HG02970 (cell line): ENCODE measurements around the gene MAMDC2.

ENCODE experiments used
- ATAC-seq: cut with Tn5 transposase; IDR thresholded peaks from one replicate; pipeline ENCODE4 v1.9.1; 2021; ENCODE audit warnings: mild to moderate bottlenecking, moderate library complexity, moderate number of reproducible peaks; ENCODE audit not compliant: unreplicated experiment, low FRiP score

Gene MAMDC2, protein sequence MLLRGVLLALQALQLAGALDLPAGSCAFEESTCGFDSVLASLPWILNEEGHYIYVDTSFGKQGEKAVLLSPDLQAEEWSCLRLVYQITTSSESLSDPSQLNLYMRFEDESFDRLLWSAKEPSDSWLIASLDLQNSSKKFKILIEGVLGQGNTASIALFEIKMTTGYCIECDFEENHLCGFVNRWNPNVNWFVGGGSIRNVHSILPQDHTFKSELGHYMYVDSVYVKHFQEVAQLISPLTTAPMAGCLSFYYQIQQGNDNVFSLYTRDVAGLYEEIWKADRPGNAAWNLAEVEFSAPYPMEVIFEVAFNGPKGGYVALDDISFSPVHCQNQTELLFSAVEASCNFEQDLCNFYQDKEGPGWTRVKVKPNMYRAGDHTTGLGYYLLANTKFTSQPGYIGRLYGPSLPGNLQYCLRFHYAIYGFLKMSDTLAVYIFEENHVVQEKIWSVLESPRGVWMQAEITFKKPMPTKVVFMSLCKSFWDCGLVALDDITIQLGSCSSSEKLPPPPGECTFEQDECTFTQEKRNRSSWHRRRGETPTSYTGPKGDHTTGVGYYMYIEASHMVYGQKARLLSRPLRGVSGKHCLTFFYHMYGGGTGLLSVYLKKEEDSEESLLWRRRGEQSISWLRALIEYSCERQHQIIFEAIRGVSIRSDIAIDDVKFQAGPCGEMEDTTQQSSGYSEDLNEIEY

DNA sequence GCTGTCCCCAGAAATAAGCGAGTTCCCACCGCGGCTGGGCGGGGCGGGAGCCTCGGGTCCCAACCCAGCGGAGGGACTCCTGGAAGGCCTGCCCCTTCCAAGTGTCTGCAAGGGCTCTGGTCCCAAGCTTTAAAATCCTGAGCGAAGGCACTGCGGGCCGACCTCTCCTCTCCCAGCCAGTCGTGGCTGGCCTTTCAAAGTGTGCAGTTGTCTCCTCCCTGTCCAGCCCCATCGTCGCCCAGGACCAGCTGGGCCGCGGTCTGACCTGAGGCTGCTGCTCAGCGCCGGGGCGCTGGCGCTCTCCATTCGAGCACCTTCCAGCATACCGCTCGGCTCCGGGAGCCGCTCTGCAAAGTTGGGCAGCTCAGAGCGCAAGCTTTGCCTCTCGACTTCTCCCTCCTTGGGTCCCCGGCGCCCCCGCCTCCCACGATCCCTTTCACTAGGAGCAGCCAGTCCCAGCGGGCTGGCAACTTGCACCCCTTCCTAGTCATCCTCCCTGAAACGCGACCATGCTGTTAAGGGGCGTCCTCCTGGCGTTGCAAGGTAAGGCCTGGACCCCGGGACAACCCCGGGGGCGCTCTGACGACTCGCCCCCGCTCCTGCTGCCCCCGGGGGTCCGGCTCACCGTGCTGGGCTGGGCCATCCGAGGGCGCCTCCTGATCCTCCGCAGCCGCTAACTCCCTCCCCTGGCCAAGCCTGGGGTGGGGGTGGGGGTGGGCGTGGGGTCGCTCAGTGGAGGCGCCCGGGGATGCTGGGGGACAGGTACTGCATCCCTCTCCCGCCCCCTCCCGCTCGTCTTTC lies at the start of gene MAMDC2:
Gene MAMDC2 (plus strand): TSS at position 160 of the 801 bp plus-strand sequence. CDS start 350 bp downstream, at position 510.
- ATAC-seq: no peak

DNA sequence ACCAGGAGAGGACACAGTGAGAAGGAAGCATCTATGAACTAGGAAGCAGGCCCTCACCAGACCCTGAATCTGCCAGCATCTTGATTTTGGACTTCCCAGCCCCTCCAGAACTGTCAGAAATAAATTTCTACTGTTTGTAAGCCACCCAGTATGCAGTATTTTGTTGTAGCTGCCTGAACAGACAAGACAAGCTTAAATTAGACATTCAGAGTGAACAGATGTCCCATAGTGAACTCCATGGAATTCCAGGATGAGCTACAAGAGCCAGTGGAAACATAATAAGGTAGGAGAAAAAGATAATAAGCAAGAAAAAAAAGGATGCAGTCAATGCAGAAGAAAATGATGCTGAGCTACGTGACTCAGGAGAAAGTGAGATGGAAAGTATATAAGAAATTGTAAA lies 47.8 kb upstream of the MAMDC2 start:
- ATAC-seq: no peak

DNA sequence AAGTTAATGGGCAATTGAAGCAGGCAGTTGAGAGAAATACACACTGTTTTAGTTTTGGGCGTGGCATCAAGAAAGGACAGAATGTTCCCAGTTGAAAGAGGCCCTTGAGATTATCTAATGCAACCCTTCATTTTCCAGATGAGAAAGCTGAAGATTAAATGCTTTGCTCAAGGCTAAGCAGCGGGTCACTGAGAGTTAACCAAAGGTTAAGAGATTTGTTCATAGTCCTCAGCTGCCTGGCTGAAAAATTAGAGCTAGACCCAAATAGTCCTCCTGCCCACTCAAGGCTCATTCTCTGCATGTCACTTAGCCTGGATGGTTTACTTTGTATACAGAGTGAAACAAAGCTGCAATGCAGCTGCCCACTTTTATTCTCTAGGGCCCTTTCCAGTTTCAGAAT lies 46.7 kb upstream of the MAMDC2 start:
- ATAC-seq: no peak

DNA sequence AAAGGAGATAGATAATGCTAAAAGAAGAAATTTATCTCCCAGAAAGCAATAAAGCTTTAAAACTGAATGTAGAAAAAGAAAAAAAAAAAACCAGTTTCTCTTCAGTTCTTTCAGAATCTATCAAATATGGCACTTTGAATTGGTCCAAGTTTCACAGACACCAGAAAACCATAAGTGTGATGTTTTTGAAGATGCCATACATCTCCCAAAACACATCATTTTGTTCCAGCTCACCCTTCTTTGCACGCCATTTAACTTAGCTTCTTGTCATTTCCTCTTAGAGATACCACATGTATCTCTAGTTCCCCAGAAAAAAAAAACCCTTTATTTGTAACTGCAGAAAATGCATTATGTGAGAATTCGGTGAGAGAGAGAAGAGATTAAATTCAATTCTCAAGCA lies 46.1 kb upstream of the MAMDC2 start:
- ATAC-seq: no peak

DNA sequence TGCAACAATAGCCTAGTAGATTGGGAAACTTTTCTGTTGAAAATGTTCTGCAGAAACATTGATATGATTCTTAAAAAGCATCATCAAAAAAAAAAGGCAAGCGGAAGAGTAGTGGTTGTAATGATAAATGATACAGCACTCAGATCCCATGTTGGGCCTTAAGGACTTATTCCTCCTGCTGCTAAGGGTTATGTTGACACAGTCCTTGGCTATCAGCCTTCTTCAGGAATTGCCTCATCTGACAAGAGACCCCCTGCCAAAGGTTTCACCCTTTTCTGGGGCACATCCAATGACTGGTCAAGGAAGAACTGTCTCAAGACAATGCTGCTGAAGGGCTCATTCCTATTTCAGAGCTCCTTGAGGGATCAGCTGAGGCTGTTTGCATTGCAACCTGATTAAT lies 44.3 kb upstream of the MAMDC2 start:
- no peak for ATAC-seq

DNA sequence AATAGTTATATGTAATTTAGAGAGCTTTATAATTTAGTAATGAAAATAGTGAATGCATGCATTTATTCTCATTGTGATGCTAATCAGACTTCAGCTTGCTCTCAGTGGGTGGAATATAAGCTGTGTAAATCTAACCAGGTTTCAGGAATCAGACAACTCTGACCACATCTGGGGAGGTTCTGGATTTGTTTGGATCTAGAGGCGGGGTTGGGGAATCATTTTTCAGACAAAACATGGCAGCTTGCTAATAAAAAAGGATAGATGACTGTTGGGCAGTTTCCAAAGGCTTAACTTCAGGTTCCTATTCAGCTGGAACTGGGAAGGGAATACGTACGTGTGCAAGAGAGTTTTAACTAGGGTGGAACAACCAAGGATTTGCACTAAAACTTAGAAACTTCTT lies 43.2 kb upstream of the MAMDC2 start:
- ATAC-seq: no peak

DNA sequence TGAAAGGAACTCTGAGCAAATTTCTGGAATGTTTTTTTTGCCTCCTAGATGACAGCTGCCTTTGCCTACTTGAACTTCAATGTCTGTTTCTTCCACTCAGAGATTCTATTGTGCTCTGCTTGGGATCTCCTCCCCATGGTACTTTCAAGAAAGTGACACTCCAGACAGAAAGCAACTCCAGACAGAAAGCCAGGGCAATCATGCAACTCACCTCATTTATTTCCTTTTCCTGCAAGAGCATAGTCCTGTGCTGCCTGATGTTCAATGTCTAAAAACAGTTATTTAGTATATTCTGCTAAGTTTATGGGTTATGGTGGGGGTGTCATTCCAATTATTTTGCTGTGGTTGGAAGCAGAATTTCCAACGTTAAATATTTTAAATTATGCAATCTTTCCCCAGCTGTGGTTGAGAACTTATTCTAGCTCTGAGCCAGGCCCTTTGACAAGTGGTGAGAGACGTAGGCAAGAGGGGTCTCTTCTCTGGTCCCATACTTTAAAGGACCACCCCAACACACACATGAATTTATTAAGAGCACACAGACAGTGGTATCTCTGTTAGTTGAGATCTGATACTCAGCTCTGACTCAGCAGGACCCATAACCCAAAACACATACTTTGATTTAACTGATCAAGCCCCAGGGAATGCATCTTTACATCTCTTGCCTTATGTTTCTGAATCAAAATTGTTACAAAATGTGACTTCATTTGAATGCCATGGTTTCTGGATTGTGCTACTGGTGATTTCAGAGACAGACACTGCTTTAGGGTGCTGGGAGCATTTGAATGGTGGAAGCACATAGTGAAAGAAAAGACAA lies 39.5 kb upstream of the MAMDC2 start:
- no peak for ATAC-seq

DNA sequence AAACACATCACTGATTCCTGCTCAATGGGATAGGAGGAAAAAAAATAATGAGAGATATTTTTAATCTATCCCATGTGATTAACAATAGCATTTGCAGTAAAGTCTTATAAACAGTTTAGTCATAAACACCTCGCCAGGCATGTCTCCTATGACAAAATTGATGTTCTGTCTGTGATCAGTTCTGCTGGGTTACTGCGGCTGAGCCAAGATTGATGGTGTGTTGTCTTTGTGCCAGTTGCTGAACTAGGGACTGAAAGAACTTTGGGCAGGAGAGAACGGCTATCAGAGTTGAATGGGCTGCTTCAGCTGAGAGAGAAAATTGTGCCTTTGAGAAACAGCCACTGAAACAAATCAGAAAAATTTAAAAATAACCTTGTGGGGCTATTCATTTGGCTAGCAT lies 37.3 kb upstream of the MAMDC2 start:
- ATAC-seq: no peak

DNA sequence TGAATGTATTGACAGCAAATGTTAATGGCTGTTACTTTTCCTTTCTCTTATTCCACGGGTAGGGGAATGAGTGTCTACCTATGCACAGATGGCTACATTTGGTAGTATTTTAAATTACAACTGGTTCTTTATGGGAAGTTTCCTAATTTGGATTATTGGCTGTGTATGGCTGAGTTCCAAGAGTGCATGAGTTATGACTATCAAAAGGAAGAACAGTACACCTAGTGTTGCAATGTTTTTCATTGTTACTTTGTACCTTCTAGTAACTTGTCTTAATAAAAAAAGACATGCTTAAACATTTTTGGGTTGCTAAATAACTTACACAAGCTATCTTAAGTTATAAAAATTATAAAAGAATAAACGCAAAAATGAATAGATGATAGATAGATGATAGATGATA lies 35.8 kb upstream of the MAMDC2 start:
- no peak for ATAC-seq

DNA sequence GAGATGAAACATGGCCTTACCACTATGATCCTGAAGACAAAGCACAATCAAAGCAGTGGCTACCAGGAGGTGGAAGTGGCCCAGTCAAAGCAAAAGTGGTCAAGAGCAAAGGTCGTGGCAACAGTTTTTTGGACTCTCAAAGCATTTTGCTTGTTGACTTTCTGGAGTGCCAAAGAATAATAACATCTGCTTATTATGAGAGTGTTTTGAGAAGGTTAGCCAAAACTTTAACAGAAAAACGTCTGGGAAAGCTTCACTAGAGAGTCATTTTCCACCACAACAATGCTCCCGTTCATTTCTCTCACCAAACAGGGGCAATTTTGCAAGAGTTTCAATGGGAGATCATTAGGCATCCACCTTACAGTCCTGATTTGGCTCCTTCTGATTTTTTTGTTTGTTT lies 33.6 kb upstream of the MAMDC2 start:
- ATAC-seq: no peak

DNA sequence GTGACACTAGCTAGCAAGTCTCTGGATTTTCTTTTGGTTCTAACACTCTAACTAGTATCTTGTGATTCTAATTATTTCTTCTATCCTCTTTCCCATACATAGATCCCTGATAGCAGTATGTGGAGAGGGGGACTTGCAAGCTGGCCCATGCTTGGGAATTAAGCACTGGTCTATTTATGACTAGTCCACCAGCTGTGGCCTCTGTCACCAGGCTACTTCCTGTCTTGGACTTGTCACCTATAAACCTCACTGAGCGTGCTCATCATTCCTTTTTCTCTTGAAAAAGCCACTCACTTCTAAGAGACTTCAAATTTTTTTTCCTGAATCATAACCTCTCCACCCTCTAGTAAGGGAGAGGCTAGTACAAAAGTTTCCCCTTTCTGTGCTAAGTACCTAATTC lies 32.3 kb upstream of the MAMDC2 start:
- ATAC-seq: no peak

DNA sequence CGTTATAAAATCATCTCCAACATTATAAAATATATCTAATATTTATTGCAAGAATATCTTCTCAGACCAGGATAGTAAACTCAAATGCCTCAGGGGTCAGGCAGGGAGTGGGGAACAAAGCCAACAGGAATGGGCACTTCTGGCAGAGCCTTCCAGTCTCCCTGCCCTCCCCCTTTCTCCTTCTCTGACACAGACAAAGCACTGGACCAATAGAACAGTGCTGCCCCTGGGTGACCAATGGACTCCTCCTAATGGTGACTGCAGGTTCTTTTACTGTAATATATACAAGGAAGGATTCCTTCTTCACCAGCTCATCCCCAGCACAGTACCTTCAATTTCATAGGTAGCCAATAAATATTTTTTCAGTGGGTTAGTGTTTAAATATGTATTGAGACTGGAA lies 31.1 kb upstream of the MAMDC2 start:
- no peak for ATAC-seq

DNA sequence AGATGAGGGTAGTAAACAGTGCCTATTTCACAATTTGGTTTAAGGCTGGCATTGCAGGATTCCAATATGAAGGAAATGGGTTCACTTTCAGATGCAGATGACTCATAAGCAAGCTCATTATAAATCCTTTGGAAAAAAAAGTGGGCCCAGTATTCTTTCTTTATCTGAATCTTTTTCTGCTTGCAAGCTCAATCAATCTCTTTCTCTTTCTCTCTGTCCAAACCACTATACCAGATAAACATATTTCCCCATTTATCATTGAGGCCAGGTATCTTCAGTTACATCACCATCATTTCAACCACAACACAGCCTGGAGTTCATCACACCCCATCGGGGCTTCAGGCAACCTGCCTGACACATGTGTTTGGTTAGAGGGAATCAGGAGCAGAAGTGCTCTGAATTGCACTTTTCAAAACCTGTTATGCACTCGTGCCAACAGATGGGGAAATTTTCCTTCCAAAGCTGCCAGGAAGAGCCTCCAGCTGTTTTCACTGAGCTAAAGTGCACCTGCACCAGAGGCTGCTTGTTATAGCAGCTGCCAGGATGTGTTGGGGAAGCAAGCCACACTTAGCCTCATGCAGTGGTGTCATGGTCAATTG lies 30.0 kb upstream of the MAMDC2 start:
- ATAC-seq: no peak

DNA sequence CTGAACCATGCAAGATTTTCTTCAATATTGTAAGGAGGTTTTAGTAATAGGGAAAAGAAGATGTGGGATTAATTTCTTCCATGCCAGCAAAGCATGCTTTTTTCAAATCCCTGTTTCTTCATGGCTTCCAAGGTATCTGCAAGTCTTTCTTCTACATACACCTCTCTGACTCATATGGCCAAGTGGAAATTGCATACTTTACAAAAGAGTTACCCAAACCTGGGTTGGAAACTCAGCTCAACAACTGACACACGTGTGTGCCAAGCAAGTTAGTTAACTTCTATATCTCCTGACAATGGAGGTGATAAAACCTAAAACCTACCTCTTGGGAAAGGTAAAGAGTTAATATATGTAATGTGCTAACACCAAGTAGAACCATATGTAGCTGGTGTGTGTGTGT lies 28.5 kb upstream of the MAMDC2 start:
- ATAC-seq: no peak

DNA sequence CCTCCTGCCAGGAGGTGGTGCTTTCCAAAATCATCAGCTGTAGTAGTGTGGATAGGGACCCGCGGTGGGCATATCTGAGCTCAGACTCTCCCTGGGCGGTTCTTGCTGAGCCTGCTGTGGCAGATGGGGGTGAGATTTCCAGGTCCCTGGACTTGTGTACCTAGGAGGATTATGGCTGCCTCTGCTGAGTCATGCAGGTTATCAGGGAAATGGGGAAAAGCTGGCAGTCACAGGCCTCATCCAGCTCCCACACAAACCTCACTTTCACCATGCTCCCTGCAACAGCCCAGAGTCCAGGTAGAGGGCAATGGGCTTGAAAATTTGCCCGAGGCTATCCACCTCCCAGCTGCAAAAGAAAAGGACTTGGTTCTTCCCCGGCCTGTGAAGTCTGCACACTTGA lies 23.4 kb upstream of the MAMDC2 start:
- no peak for ATAC-seq

DNA sequence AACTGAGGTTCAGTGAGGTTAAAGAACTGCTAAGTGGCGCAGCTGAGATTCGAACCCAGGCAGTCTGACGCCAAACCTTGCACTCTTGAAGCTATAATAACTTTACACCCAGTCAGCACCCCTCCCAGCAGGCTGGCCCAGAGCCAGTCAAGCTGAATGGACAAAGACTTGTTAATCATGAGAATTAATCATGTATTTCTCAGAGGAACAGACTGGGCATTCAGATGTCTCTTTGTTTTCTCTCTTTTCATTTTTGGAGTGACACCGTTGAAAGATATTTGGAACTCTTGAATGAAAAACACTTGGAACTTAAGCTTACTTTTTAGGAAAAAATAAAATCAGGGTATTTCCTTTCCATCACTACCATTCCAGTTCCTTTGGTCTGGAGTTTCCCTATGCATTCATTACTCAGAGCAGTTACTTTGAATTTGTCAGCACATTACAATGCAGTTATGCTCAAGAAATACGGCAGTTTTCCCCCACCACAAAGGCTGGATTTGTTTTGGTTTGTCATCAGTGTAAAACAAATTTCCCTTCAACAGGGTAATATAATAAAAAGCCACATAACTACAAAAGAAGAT lies 22.6 kb upstream of the MAMDC2 start:
- no peak for ATAC-seq

DNA sequence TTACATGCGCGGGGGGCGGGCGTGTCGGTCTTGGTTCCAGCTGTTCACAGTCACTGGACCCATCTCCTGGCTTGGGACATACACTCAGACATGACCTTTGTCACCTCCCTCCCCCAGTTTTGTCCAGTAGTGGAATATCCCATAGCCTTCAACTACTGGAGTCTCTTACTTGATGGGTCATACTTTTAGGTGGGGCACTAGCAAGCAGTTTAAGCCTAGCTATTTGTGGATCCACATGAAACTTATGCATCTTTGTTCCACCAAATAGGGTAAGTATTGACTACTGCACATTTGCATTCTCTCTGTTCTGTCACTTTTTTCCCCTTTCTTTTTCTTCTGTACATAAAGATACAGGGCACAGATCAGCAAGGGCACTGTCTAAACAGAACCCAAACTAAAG lies 15.4 kb upstream of the MAMDC2 start:
- ATAC-seq: no peak

DNA sequence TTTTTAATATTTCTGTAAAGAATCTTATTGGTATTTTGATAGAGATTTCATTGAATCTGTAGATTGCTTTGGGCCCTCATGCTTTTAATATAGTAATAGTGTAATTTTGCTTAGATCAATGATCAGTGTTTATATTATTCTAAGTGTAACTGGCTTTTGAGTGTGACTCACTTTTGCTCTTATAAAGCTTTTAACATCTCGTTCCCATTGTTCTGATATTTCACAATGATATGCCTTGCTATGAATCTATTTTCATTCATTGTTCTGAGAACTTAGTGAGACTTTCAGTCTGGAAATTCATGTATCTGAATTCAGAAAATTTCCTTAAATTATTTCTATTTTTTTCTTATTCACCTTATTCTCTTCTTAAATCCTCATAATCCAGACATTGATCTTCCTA lies 13.5 kb upstream of the MAMDC2 start:
- ATAC-seq: no peak

DNA sequence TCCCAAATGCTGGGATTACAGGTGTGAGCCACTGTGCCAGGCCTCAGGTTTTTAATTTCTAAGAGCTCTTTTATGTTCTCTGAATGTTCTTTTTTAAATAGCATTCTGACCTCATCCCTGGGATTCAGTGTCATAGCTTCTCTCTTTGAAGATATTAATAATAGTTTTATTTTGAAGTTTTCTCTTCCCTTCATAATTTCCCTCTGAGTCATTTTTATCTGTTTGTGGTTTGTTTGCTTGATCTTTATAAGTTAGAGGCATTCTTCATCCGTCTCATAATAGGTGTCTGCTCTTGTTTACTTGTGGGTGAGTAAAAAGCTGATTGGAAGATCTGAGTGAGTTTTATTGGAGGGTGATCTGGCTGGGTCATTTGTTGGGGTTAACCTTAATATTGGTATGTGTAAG lies 12.5 kb upstream of the MAMDC2 start:
- ATAC-seq: no peak

DNA sequence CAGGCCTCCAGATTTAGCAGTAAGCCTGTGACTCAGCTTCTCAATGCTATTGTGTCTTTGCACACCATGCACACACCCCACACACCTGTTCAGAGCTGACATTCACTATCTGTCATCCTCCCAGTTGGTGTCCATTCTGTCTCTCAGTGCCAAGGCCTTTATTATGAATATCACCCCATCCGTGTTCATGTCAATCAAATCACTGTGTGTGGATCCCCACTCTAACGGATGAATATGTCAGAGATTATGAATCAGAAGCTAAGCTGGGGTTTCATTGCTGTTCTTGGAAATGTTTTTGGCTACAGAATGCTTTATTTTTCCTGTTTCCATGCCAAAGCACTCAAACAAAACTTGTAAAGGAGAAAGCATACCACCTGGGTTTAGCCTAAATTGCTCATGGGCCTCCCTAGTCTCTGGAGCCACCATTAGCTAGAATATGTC lies 9.4 kb upstream of the MAMDC2 start:
- ATAC-seq: no peak
